Liver (tissue), 9 donors: ENCODE results near the gene ZNFX1. TPM values are rescaled to one million over a fixed set of nuclear protein-coding genes. Genes with fewer than 3 reads are reported as not detected.

Experiments used
- DNase-seq: peaks from one replicate; pipeline ENCODE4 v3.0.0-alpha.2; 2017; ENCODE audit warnings: low spot score
- H3K27ac ChIP-seq, 2 donors: one replicate each; pipeline ENCODE4 v1.7.0; 2013; ENCODE audit warnings: inconsistent platforms in 2 of 2, low read length in 2 of 2, control low read depth in 1 of 2, low read depth in 1 of 2, mild to moderate bottlenecking in 1 of 2
- H3K27me3 ChIP-seq, 4 donors: one replicate each; pipeline versions ENCODE4 v1.6.1 to v1.7.0; 2013; ENCODE audit warnings: low read length in 3 of 4, inconsistent platforms in 1 of 4, mild to moderate bottlenecking in 1 of 4, moderate library complexity in 1 of 4; ENCODE audit not compliant: control insufficient read depth in 4 of 4, insufficient read depth in 4 of 4
- H3K36me3 ChIP-seq, 4 donors: one replicate each; pipeline versions ENCODE4 v1.6.1 to v1.7.0; 2013; ENCODE audit warnings: low read length in 3 of 4, mild to moderate bottlenecking in 3 of 4, low read depth in 1 of 4, moderate library complexity in 1 of 4; ENCODE audit not compliant: control insufficient read depth in 4 of 4, insufficient read depth in 3 of 4
- H3K4me1 ChIP-seq, 4 donors: one replicate each; pipeline versions ENCODE4 v1.6.1 to v1.7.0; 2013; ENCODE audit warnings: low read length in 3 of 4, mild to moderate bottlenecking in 3 of 4, moderate library complexity in 1 of 4; ENCODE audit not compliant: control insufficient read depth in 4 of 4, insufficient read depth in 4 of 4
- H3K4me3 ChIP-seq, 3 donors: one replicate each; pipeline versions ENCODE4 v1.6.1 to v1.7.0; 2013; ENCODE audit warnings: low read length in 3 of 3, control low read depth in 1 of 3, low read depth in 1 of 3, mild to moderate bottlenecking in 1 of 3
- H3K9ac ChIP-seq, 2 donors: one replicate each; pipeline ENCODE4 v1.7.0; 2013; ENCODE audit warnings: low read length in 2 of 2, mild to moderate bottlenecking in 2 of 2, moderate library complexity in 2 of 2, control low read depth in 1 of 2, low read depth in 1 of 2
- H3K9me3 ChIP-seq, 4 donors: one replicate each; pipeline versions ENCODE4 v1.6.1 to v1.7.0; 2013; ENCODE audit warnings: low read length in 3 of 4; ENCODE audit not compliant: control insufficient read depth in 4 of 4
- ATF3 ChIP-seq: IDR thresholded peaks from 2 replicates; pipeline ENCODE4 v1.6.1; 2016; ENCODE audit warnings: antibody characterized with exemption
- CTCF ChIP-seq: fragments of 150-350 bp; IDR thresholded peaks from 2 replicates; pipeline ENCODE4 v1.5.1; 2017; ENCODE audit warnings: improper control_type of control experiment, low read depth, low read length; ENCODE audit not compliant: missing input control
- EGR1 ChIP-seq, 2 donors: IDR thresholded peaks; 2 replicates each; pipeline ENCODE4 v1.6.1; 2016 to 2018; ENCODE audit warnings: antibody characterized with exemption in 2 of 2, low read depth in 2 of 2
- FOXA1 ChIP-seq: IDR thresholded peaks from 2 replicates; pipeline ENCODE4 v1.6.1; 2016; ENCODE audit warnings: antibody characterized with exemption
- FOXA2 ChIP-seq: IDR thresholded peaks from 2 replicates; pipeline ENCODE4 v1.6.1; 2016; ENCODE audit warnings: antibody characterized with exemption
- GABPA ChIP-seq, 2 donors: IDR thresholded peaks in 1 of 2; conservative IDR thresholded peaks in 1 of 2; 2 replicates each; pipeline ENCODE4 v1.6.1; 2016; ENCODE audit warnings: antibody characterized with exemption in 2 of 2, mild to moderate bottlenecking in 1 of 2, moderate library complexity in 1 of 2
- HNF4A ChIP-seq, 2 donors: conservative IDR thresholded peaks; 2 replicates each; pipeline ENCODE4 v1.6.1; 2016; ENCODE audit warnings: antibody characterized with exemption in 2 of 2, mild to moderate bottlenecking in 2 of 2
- HNF4G ChIP-seq: IDR thresholded peaks from 2 replicates; pipeline ENCODE4 v1.6.1; 2016; ENCODE audit warnings: antibody characterized with exemption
- JUND ChIP-seq, 2 donors: IDR thresholded peaks; 2 replicates each; pipeline ENCODE4 v1.6.1; 2016; ENCODE audit warnings: antibody characterized with exemption in 2 of 2
- MAX ChIP-seq: IDR thresholded peaks from 2 replicates; pipeline ENCODE4 v1.6.1; 2016; ENCODE audit warnings: antibody characterized with exemption
- NR2F2 ChIP-seq: IDR thresholded peaks from 2 replicates; pipeline ENCODE4 v1.6.1; 2016; ENCODE audit warnings: antibody characterized with exemption
- RAD21 ChIP-seq, 2 donors: IDR thresholded peaks; 2 replicates each; pipeline ENCODE4 v1.6.1; 2016; ENCODE audit warnings: antibody characterized with exemption in 2 of 2, mild to moderate bottlenecking in 2 of 2
- RXRA ChIP-seq, 2 donors: IDR thresholded peaks; 2 replicates each; pipeline ENCODE4 v1.6.1; 2017 to 2018; ENCODE audit warnings: antibody characterized with exemption in 2 of 2, mild to moderate bottlenecking in 1 of 2
- SP1 ChIP-seq: IDR thresholded peaks from 2 replicates; pipeline ENCODE4 v1.6.1; 2018; ENCODE audit warnings: antibody characterized with exemption, mild to moderate bottlenecking
- TAF1 ChIP-seq: conservative IDR thresholded peaks from 2 replicates; pipeline ENCODE4 v1.6.1; 2016; ENCODE audit warnings: antibody characterized with exemption, mild to moderate bottlenecking
- YY1 ChIP-seq: IDR thresholded peaks from 2 replicates; pipeline ENCODE4 v1.6.1; 2016; ENCODE audit warnings: antibody characterized with exemption, mild to moderate bottlenecking
- ZBTB33 ChIP-seq: IDR thresholded peaks from 2 replicates; pipeline ENCODE4 v1.6.1; 2016; ENCODE audit warnings: antibody characterized with exemption
- WGBS: extraction: QIAGEN DNeasy Blood & Tissue Kit; methylation state at CpG from one replicate; pipeline ENCODE4 v1.1.7; 2013; 5-methylcytosine and 5-hydroxymethylcytosine counted together
- polyA plus RNA-seq, 2 donors: library from polyadenylated mRNA; stranded (reverse) in 1 of 2; unstranded in 1 of 2; fragments of 200-250 nt in 1 of 2; fragments of >200 nt in 1 of 2; fragmentation: Nextera tagmentation in 1 of 2; extraction: Ambion mirVana in 1 of 2; gene quantifications; one replicate each; pipeline versions ENCODE4 v1.2.1 to v1.2.3, GENCODE V29; 2013 to 2015
- total RNA-seq, 2 donors: library from RNA; depleted of rRNA; stranded (reverse); fragments of >200 nt; gene quantifications; one replicate each; pipeline ENCODE4 v1.2.3, GENCODE V29; 2014
- donor health status: healthy.
- donor health status: healthy.
- donor health status: healthy.
- donor health status: healthy.
- donor health status: healthy.

ZNFX1 gene
- total and polyA plus RNA-seq, 4 donors, result 6.9 to 16.1 (median 8.7) TPM

GRCh38 chr20:49313283-49313682 lies 35.4 kb upstream of the ZNFX1 start (continued):
- TF ChIP-seq FOXA1, result no peak
- TF ChIP-seq EGR1 (IDR thresholded peaks at IDR 0.05; ENCODE audit: low read depth in 2 of 2), result no peak

DNA sequence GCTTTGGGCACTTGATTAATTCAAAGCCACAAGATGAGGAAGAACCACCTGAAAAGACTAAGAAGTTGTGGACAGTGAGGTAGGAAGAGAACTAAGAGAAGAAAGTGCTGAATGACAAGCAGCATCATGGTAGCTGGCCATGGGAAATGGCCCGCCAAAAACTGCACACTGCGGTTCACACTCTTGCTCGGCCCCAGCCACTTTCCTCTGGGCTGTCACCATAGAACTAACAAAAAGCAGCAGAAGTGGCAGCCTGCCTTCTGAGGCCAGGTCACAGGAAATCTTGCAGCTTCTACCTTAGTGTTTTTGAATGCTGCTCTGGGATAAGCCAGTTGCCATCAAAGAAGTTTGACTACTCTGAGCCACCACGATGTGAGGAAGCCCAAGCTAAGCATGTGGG lies 34.8 kb upstream of the ZNFX1 start:
- H3K36me3 ChIP-seq, result no peaks in the 10 kb centered on the region
- no peak overlapping the region for H3K4me3 ChIP-seq
- DNase-seq, result no peak
- H3K27ac ChIP-seq, result no peak overlapping the region
- no peak overlapping the region for H3K9ac ChIP-seq
- TF ChIP-seq HNF4G (no peak), EGR1 (IDR thresholded peaks at IDR 0.05; ENCODE audit: low read depth in 2 of 2) (no peak), MAX (no peak), RXRA (IDR thresholded peaks at IDR 0.05) (no peak), TAF1 (no peak), NR2F2 (no peak), RAD21 (IDR thresholded peaks at IDR 0.05) (no peak), JUND (IDR thresholded peaks at IDR 0.05) (no peak), HNF4A (conservative IDR thresholded peaks at IDR 0.05) (no peak), ZBTB33 (no peak), ATF3 (no peak), CTCF (no peak)
- H3K9me3 ChIP-seq, result peaks cover 0 to 3% (median 0%) of the 10 kb centered on the region in 4 donors
- peaks cover 0 to 3% (median 0%) of the 10 kb centered on the region in 4 donors for H3K27me3 ChIP-seq
- H3K4me1 ChIP-seq, result no peaks in the 10 kb centered on the region
- 87% methylated on average over 4 of the region's 4 CpGs for WGBS

DNA sequence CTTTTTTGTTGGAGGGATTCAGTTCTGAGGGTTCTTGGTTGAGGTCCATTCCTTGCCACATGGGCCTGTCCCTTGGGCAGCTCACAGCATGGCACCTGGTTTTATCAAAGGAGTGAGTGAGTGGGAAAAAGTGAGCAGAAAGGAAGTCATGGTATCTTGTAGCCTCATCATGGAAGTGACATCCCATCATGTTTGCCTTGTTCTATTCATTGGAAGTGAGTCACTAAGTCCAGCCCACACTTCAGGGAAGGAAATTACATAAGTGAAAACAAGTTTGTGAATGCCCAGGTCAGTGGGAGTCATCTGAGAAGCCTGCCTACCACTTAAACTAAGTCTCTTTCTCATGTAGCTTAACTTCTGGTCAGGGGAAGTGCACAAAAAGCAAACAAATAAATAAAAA lies 32.8 kb upstream of the ZNFX1 start:
- H3K4me3 ChIP-seq, result no peak overlapping the region
- DNase-seq, result no peak
- H3K9me3 ChIP-seq, result peaks cover 0 to 3% (median 0%) of the 10 kb centered on the region in 4 donors
- no peak overlapping the region for H3K27ac ChIP-seq
- H3K9ac ChIP-seq, result no peak overlapping the region
- no peaks in the 10 kb centered on the region for H3K4me1 ChIP-seq
- no peak for TF ChIP-seq RAD21 (IDR thresholded peaks at IDR 0.05)
- no peak for TF ChIP-seq SP1
- TF ChIP-seq FOXA2, result no peak
- TF ChIP-seq HNF4A (conservative IDR thresholded peaks at IDR 0.05), result no peak
- TF ChIP-seq ZBTB33, result no peak
- TF ChIP-seq YY1, result no peak
- no peak for TF ChIP-seq FOXA1
- TF ChIP-seq GABPA (IDR thresholded peaks at IDR 0.05 in 1 of 2, conservative IDR thresholded peaks at IDR 0.05 in 1 of 2), result no peak
- no peak for TF ChIP-seq HNF4G
- TF ChIP-seq RXRA (IDR thresholded peaks at IDR 0.05), result no peak
- TF ChIP-seq MAX, result no peak
- no peak for TF ChIP-seq CTCF
- no peak for TF ChIP-seq NR2F2
- TF ChIP-seq TAF1, result no peak
- no peaks in the 10 kb centered on the region for H3K36me3 ChIP-seq
- no peaks in the 10 kb centered on the region for H3K27me3 ChIP-seq
